GM10266 (cell line): ENCODE data around the gene PIAS1.

ENCODE experiments used
- DNase-seq: peaks from one replicate; pipeline ENCODE4 v3.0.0; 2012; ENCODE audit errors: extremely low spot score
- TF ChIP-seq, protein P1 (sequence below): IDR thresholded peaks from 2 replicates; pipeline ENCODE4 v1.5.1; 2012; ENCODE audit warnings: mild to moderate bottlenecking, low read depth; ENCODE audit not compliant: control insufficient read depth, insufficient read depth; ENCODE audit errors: missing control alignments

The PIAS1 gene

GRCh38 chr15:68034719-68035293 is 19.3 kb upstream of the PIAS1 start:
- no peak for DNase-seq
- TF ChIP-seq, protein P1, sequence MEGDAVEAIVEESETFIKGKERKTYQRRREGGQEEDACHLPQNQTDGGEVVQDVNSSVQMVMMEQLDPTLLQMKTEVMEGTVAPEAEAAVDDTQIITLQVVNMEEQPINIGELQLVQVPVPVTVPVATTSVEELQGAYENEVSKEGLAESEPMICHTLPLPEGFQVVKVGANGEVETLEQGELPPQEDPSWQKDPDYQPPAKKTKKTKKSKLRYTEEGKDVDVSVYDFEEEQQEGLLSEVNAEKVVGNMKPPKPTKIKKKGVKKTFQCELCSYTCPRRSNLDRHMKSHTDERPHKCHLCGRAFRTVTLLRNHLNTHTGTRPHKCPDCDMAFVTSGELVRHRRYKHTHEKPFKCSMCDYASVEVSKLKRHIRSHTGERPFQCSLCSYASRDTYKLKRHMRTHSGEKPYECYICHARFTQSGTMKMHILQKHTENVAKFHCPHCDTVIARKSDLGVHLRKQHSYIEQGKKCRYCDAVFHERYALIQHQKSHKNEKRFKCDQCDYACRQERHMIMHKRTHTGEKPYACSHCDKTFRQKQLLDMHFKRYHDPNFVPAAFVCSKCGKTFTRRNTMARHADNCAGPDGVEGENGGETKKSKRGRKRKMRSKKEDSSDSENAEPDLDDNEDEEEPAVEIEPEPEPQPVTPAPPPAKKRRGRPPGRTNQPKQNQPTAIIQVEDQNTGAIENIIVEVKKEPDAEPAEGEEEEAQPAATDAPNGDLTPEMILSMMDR = no peak

- DNase-seq = no peak
- TF ChIP-seq, protein P1 = no peak
Observed at GRCh38 chr15:68038246-68038645, 15.9 kb upstream of the PIAS1 start.

- no peak for DNase-seq
- TF ChIP-seq, protein P1 = no peak
Observed at GRCh38 chr15:68040144-68040543, 14.0 kb upstream of the PIAS1 start.

GRCh38 chr15:68042156-68042854 is 11.8 kb upstream of the PIAS1 start:
- TF ChIP-seq, protein P1 = no peak
- DNase-seq = no peak

GRCh38 chr15:68042855-68043222 is 11.3 kb upstream of the PIAS1 start:
- DNase-seq = no peak
- TF ChIP-seq, protein P1 = no peak

DNA sequence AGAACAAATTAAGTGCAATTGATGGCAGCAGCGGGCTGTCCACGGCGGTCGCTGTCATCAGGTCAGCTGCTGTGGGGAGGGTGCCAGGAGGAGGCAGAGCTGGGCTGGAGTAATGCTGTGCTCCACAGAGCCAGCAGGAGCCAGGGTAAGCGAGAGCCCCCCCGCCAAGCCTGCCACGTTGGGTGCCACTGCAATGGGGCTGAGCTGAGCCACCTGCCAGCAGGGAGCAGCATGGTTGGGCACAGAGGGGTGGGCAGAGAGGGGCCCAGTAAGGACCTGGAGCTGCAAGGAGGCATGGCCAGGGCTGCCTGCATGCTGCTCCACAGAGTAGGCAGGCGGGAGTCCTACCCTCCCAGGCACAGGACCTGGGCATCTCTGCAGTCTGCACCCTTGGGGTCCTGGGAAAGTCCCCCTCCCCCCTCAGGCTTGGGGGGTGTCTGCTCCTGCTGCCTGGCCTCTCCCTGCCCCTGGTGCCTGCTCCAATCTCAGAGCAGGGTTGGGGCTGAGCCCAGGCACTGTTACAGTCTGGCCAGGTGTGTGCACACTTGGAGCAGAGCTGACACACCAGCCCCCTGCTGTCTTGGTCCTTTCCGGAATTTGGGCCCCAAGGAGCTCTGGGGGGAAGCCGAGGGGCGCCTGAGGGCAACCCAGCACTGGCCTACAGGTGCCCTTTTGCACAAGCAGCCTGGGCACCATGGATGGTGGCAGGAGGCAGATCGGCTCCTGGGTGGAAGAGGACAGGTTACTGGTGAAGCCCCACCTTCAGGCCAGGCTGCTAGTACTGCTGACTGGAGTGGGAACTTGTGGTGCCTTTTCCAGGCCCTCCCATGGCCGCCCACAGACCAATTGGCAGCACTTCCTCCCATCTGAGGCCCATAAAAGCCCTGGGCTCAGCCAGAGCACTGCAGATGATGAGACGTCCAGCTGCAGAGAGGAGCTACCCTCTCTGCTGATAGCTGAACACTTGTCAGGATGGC is 8.5 kb upstream of the PIAS1 start:
- no peak for DNase-seq
- TF ChIP-seq, protein P1 = no peak
